ENCODE measurements around the gene CAPN2.

- no peak for TF ChIP-seq EP300 (IDR thresholded peaks at IDR 0.05; ENCODE audit: borderline replicate concordance in 1 of 2, low read depth in 1 of 2, low read length in 1 of 2)
- no peak for TF ChIP-seq MXI1 (IDR thresholded peaks at IDR 0.05; ENCODE audit: low read depth, low read length)
- TF ChIP-seq TEAD4 (IDR thresholded peaks at IDR 0.05; ENCODE audit: borderline replicate concordance, insufficient read depth): no peak
- TF ChIP-seq CHD2 (IDR thresholded peaks at IDR 0.05; ENCODE audit: low read length, partially characterized antibody): no peak
- no peak for TF ChIP-seq MEF2A (IDR thresholded peaks at IDR 0.05; ENCODE audit: borderline replicate concordance, low read depth)
- no peak for TF ChIP-seq TAF1 (IDR thresholded peaks at IDR 0.05; ENCODE audit: borderline replicate concordance, low read depth, low read length)
- no peak for TF ChIP-seq GATA2 (CRISPR knock-in tag; IDR thresholded peaks at IDR 0.05)
- TF ChIP-seq JUND (IDR thresholded peaks at IDR 0.05): no peak
These were observed 90.9 kb downstream of the CAPN2 start for GRCh38 chr1:223803211-223803610.
